HL-60/S4 (cell line): Measurements from ENCODE around the gene RBMS3.
"Not testable (repeated sequence)": the region's sequence is repeated elsewhere in the genome, so short reads cannot be mapped to it uniquely, and the experiment has no call there.

Source experiments
- in situ Hi-C: fragments of 300-500 bp; cut with MboI; formaldehyde crosslinking; loops from 2 replicates; pipeline ENCODE4 v1.14.3; 2022; ENCODE audit warnings: low sequenced_read_pairs

Gene RBMS3

DNA sequence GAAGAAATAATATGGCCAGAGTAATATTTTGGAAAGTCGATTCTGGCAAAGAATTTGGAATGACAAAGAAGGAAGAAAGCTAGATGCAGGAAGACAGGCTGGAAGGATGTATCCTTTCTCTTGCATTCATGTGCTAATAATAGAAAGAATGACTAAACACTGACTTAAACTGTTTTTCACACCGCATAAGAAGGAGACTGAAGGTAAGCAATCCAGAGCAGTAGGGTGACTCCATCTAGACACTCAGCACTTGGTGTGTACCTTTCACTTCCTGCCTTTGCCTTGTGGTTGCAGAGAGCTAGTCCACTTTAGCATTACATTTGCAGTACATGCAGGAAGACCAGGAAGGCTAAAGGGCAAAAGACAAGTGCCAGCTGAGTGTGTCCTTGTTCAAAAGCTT, 234.6 kb downstream of the RBMS3 start:
- in situ Hi-C loops, result no loop called here

- in situ Hi-C loops, result no loop called here
Measured at GRCh38 chr3:29516164-29516563, 235.3 kb downstream of the RBMS3 start.

- in situ Hi-C loops, result no loop called here
Measured at GRCh38 chr3:29520764-29521163, 239.9 kb downstream of the RBMS3 start.

GRCh38 chr3:29521293-29521692, 240.4 kb downstream of the RBMS3 start:
- in situ Hi-C loops, result no loop called here

- in situ Hi-C loops, result no loop called here
Measured at GRCh38 chr3:29521751-29522150, 240.9 kb downstream of the RBMS3 start.

DNA sequence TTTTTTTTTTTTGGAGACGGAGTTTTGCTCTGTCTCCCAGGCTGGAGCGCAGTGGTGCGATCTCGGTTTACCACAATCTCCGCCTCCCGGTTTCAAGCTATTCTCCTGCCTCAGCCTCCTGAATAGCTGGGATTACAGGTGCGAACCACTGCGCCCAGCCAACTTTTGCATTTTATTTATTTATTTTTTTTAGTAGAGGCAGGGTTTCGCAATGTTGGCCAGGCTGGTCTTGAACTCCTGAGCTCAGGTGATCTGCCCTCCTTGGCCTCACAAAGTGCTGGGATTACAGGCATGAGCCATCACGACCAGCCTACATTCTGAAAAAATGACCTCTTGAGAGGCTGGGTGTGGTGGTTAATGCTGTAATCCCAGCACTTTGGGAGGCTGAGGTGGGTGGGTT, 243.6 kb downstream of the RBMS3 start:
- in situ Hi-C loops, result not testable (repeated sequence)

- in situ Hi-C loops, result no loop called here
Measured at GRCh38 chr3:29525254-29525881, 244.5 kb downstream of the RBMS3 start.

- in situ Hi-C loops, result no loop called here
Measured at GRCh38 chr3:29527246-29527645, 246.4 kb downstream of the RBMS3 start.

DNA sequence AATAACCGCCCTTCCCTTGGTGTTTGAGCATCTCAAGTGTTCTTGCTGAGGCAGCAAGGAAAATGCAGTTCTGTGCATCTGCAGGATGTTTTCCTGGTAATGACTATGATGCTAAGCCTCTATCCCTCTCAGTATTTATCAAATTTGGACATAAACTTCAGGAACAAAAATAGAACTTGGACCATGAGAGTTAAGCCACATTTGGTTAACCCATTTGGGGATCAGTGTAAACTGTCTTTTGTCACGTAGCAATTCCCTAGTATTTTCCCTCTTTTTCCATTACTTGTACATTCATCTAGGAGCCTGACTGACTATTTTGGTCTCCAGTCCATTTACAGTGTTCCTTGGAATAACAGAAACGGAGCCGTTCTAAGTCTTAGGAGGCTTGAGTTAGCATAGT, 250.8 kb downstream of the RBMS3 start:
- in situ Hi-C loops, result no loop called here

GRCh38 chr3:29532473-29532872, 251.6 kb downstream of the RBMS3 start:
- in situ Hi-C loops, result no loop called here

DNA sequence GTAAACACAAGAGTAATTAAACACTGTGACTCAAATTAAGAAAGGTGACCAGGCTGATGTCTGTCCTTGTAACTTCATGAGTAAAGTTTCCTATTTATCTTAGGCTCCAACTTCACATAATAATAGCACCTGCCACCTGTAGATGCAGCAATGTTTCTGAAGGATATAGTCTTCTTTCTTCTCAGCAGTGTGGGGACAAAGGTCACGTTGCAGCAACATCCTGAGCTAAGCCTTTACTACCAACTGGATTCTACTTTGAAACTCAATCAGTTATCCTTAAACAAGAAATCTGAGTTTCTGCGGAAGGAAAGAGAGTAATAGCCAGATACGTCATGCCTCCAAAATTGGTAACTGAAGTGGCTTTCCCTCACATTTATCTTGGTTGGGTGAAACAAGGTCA, 253.1 kb downstream of the RBMS3 start:
- in situ Hi-C loops, result no loop called here

GRCh38 chr3:29536016-29536758, 255.3 kb downstream of the RBMS3 start:
- in situ Hi-C loops, result no loop called here

- in situ Hi-C loops, result no loop called here
Measured at GRCh38 chr3:29537889-29538609, 257.2 kb downstream of the RBMS3 start.

DNA sequence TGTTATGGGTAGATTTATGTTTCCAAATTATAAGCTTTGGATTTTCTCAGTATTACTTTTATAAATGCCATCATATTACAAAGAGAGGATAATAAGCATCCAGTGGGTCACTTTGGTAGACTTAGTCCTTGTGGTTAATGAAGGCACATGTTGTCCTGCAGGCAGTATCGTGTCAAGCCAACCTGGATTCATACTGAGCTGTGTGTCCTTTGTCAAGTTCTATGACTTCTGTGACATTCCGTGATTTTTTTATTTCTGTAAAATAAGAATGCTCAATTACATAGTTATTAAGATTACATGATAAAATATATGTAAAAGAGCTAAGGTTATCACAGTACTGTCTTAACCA, 257.7 kb downstream of the RBMS3 start:
- in situ Hi-C loops, result no loop called here

DNA sequence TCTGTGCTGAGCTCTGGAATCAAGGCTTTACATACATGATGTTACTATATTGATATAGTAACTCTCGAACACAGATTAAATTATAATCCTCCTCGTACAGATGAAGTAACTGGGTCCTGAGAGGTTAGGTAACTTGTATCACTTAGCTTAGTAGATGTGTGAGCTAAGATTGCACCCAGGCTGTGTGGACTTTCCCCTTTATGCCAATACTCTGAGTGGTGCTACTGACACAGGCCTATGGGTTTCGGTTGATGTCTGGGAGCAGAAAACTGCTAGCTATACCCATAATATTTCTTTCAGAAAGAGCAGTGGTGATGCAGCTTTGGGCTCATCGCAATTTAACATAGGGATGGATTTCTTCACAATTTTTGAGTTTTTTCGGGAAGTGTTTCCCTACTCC, 259.7 kb downstream of the RBMS3 start:
- in situ Hi-C loops, result no loop called here

DNA sequence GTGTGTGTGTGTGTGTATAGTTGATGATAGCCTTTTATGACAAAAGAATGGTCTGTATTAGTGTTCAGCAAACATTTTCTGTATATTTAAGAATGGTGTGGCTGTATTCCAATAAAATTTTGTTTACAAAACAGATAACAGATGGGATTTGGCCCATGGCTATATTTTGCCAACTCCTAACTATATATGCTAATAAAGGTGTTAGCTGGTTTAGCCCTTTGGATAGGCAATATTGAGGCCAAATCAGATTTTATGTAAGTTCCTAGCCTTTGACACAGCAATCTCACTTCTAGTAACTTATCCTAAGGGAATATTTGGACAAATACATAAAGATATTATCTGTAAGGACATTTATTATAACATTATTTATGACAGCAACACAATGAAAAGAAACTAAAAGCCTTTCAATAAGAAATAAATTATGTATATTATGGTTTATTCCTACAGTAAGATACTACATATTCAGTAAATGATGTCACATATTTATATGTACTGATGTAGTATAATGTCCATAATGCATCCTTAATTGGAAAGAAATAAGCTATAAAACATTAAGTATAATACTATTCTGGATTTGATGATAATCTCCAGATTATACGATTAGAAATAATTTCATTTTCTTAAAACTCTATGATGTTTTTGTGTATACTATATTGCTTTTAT, 264.0 kb downstream of the RBMS3 start:
- in situ Hi-C loops, result no loop called here

GRCh38 chr3:29545615-29546014, 264.7 kb downstream of the RBMS3 start:
- in situ Hi-C loops, result no loop called here

- in situ Hi-C loops, result no loop called here
Measured at GRCh38 chr3:29552051-29552450, 271.2 kb downstream of the RBMS3 start.

DNA sequence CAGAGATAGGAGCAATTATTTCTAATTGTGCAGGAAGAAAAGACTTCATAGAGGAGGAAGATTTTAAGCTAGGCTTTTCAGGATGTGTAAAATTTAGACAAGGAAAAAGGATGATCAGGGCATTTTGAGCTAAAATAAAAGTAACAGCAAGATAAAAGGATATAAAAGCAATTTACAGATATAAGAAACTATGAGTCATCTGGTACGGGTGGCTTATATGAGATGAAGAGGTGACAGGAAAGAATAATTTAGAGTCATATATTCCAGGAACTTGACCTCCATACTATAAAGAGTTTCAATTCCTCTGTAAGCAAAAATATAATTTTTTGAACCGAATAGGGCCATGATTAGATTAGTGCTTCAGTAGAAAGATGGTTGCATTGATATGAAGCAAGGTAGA, 273.7 kb downstream of the RBMS3 start:
- in situ Hi-C loops, result no loop called here

DNA sequence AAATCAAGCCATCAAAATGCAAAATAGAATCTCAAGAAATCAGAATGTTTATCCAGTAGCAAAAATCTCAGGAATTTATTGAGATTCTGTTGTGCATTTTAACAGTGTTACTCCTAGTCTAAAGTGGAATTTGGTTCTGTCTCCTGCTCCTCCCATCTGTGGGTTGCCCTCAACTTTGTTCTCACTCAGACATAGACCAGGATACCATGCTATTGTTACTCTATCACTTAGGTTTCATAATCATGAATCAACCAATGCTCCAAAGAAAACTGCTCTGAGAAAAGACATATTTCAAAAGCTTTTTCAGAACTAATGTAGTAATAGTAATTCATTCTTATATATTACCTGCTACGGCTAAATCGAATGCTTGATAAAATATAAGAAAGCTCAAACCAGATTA, 274.7 kb downstream of the RBMS3 start:
- in situ Hi-C loops, result no loop called here

- in situ Hi-C loops, result no loop called here
Measured at GRCh38 chr3:29557186-29557585, 276.3 kb downstream of the RBMS3 start.

DNA sequence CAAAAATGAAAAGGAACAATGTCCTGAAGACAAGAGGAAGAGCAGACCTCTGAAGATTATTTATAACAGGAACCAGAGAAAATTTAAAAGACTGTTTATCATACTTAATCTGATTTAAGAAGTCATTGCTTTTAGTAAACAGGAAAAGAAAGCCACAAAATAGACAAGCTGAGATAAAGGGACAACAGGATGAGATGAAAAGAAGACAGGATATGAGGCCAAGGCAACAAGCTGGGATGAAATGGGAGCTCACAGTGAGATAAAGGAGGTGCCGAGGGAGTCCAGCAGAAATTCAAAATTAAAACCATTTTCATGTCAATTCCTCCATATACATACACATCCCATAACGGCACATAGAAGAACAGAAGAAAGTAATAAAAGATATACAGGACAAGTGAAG, 277.0 kb downstream of the RBMS3 start:
- in situ Hi-C loops, result no loop called here
